GM21529 (cell line): Measurements from ENCODE around the gene SDC1.
A peak's percentile ranks its signal among the peaks of the same experiment; 100 is the strongest.
"Not testable (repeated sequence)": the region's sequence is repeated elsewhere in the genome, so short reads cannot be mapped to it uniquely, and the experiment has no call there.

Experiments used
- ATAC-seq: cut with Tn5 transposase; IDR thresholded peaks from one replicate; pipeline ENCODE4 v1.9.1; 2021; ENCODE audit not compliant: unreplicated experiment

Gene SDC1

GRCh38 chr2:20224716-20225293 lies at the start of gene SDC1:
Gene SDC1, minus strand, starts transcription at chr2:20225130. Its CDS starts 263 bp downstream, at chr2:20224867.
- ATAC-seq, result peak; percentile 23

DNA sequence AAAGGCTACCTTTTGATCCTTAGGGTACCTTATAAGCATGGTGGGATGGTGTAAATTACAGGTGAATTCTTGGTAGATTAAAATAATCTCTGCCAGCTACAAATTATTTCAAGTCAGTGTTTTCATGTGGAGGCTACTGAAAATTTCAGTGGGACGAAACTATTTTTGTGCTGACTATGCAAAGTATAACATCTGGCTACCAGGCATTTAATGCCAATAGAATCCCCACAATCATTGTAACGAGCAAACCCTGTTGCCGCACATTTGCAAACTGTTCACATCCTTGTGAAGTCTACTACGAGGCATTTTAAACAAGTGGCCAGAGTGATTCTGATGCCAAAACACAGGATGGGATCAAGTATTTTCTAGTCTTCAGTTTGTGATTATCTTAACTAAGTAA lies 48.1 kb upstream of the SDC1 start:
- ATAC-seq, result no peak

- ATAC-seq, result not testable (repeated sequence)
Measured at GRCh38 chr2:20268317-20268716, 43.4 kb upstream of the SDC1 start.

DNA sequence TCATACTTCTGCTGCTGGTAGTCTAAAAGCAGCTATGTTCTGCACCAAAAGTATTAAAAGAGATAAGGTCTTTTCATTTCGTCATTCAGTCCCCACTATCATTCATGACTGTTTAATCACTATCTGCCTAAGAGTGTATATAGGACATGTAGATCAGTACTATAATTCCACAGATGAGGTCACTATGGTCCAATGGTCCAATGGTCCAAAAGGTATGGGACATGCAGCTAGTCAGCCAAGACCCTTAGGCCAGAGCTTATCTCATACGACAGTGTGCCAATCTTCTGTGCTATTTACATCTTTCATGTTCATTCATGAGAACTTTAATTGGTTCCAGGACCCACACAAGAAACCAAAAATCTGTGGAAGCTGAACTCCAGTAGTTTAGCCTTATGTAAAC lies 42.6 kb upstream of the SDC1 start:
- ATAC-seq, result no peak

GRCh38 chr2:20264629-20265028 lies 39.7 kb upstream of the SDC1 start:
- no peak for ATAC-seq

DNA sequence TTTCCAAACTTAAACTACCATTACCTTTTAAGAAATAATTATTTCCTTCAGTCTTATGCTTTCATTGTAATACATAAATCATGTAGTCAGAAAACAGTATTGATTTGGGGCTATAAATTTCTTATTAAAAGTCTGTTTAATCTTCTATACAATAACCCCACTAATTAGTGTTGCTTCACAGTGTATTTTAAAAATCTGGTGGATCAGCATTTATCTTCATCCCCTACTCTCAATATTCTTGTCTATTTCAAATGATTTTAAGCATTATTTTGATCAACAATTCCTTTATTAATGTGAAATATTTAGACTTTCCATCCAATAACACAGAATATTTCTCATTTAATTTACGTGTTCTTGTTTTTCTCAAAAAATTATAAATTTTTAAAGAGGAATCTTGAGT lies 32.5 kb upstream of the SDC1 start:
- no peak for ATAC-seq

- no peak for ATAC-seq
Measured at GRCh38 chr2:20254731-20255130, 29.8 kb upstream of the SDC1 start.

DNA sequence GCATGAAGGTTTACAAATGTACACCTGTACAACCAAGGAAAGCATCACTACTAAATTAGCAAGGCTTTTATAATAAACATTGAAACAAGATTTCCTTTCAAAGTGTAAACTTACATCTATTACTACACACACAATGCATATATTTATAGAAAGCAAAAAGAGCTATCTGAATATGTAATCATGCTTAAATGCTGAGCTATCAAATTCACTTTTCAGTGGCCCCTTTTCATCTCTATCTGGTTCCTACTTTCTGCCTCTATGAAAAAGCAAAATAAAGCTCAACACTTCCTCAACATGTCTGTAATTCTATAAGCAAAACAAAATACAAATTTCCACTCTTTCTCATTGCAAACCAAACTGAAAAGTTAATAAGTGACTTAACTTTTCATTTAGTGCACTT lies 25.5 kb upstream of the SDC1 start:
- no peak for ATAC-seq

DNA sequence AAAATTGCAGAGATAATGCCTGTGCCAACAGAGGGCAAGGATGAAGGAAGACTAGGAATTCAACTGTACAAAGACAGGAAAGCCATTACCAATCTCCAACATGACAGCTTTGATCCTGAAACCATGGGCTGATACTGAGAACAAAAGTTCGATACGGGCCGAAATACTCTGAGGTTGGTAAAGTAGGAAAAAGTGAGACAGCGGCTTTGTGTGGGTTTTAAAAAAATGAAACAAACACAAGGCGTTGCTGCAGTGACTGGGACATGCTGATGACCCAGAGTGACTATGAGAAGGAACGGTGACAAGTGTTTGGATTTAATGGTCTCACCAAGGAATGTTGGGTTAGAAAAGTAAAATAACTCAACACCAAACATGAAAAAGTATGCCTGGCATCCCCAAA lies 24.2 kb upstream of the SDC1 start:
- ATAC-seq, result no peak

DNA sequence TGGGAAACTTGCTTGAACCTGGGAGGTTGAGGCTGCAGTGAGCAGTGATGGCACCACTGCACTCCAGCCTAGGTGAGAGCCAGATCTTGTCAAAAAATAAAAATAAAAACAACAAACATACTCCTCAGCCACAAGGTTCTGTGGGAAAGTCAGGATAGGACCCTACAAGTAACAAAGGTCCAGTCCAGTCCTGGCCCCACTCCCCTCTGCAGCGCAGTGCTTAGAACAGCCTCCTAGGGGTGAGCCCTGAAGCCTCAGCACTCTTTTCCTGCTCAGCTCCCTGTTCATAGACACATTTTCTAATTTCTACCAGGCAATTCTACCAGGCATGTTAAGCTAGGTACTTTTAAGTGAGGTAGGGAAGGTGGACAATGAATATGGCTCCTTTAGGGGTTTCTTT lies 22.2 kb upstream of the SDC1 start:
- no peak for ATAC-seq

DNA sequence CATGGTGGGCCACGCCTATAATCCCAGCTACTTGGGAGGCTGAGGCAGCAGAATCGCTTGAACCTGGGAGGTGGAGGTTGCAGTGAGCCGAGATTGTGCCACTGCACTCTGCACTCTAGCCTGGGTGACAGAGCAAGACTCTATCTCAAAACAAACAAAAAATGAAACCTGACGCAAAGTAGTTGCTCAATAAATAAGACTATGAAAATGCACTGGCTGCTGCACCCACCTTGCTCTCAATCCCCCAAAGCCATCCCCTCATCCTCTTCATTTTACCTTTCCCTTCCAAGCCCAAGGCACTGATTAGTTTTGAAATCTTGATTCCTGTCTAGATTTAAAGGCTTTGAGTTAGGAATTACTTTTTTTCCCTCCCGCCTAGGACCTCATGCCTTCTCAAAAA lies 18.7 kb upstream of the SDC1 start:
- ATAC-seq, result not testable (repeated sequence)

GRCh38 chr2:20242727-20243377 lies 17.9 kb upstream of the SDC1 start:
- no peak for ATAC-seq

DNA sequence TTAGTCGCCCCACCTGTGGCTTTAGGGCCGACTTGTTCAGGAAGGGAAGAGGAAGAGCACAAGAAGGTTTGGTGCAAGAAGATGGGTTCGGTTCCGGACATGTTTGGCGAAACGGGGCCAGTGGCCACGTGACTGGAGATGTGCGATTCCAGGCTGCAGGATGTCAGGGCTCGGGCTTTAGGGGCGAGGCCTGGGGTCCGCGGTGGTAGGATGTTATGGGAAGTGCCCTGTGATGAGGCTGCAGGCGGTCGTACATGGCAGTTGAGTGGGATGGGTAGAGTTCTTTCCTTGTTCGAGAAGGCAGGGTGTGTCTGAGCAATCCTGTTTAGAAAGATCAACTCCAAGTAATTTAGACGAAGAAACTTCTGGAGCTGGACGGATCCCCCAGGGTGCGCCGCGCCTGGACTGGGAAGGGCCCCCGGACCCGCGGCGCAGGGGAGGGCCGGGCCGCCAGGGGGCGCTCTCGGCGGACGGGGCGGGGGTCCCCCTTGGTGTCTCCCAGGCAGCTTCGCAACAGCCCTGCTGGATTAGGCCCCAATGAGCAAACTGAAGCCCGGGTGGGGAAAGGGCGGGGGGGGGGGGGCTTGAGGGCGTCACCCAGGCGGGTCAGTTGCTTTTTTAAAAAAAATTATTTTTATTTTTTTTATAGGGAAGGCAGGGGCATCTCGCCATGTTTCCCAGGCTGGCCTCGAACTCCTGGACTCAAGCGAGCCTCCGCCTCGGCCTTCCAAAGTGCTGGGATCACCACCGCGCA lies 17.2 kb upstream of the SDC1 start:
- no peak for ATAC-seq

GRCh38 chr2:20240291-20240690 lies 15.4 kb upstream of the SDC1 start:
- not testable (repeated sequence) for ATAC-seq

GRCh38 chr2:20236496-20236895 lies 11.6 kb upstream of the SDC1 start:
- no peak for ATAC-seq

DNA sequence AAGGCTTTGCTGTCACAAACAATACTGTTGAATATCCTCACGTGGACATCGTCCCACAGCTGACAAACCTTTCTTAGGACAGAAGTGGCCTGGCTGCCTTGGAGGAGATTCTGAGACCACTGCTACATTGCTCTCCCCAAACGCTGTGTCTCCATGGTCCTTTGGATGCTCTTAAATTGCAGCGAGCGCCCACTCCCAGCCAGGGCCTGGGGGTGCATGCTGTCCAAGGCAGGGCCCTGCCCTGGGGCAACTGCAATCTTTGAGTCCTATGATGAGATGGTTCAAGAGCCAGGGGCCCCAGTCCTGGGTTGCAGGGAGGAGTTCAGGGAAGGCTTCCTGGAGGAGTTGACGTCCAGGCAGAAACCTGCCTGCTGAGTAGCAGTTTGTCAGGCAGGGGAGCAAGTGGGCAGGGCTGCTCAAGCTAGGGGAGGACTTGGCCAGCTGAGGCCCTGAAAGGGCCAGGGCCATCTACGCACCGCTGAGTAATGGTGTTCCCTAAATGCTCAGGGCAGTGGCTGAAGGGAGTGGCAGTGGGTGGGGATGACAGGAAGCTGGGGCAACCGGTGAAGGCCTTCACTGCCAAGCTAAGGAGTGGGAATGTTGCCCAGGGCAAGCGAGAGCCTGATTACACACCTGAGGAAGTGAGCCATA lies 10.8 kb upstream of the SDC1 start:
- ATAC-seq, result no peak

- not testable (repeated sequence) for ATAC-seq
Measured at GRCh38 chr2:20234597-20234996, 9.7 kb upstream of the SDC1 start.

GRCh38 chr2:20232837-20233207 lies 7.9 kb upstream of the SDC1 start:
- no peak for ATAC-seq

- no peak for ATAC-seq
Measured at GRCh38 chr2:20231598-20232026, 6.7 kb upstream of the SDC1 start.

- ATAC-seq, result no peak
Measured at GRCh38 chr2:20231159-20231558, 6.2 kb upstream of the SDC1 start.

DNA sequence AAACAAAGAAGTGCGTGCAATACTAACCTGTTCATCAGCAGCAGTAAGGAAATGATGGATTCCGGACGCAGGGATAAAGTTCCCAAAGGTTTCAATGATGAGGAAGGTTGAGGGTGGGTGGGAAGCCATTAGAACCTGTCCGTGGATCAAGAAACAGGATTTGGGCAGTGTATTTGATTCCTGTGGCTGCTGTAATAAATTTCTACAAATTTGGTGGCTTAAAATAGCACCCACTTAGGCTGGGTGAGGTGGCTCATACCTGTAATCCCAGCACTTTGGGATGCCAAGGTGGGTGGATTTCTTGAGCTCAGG lies 5.1 kb upstream of the SDC1 start:
- no peak for ATAC-seq
